Breast epithelium (tissue), 3 donors: ENCODE measurements around the gene SNX9.

Experiments used
- POLR2AphosphoS5 ChIP-seq, 3 donors: sonication (generic); formaldehyde crosslinking; IDR thresholded peaks; one replicate each; pipeline ENCODE4 v1.6.1; 2017; ENCODE audit warnings: antibody characterized with exemption in 3 of 3
- TF ChIP-seq, protein P1 (sequence below), 3 donors: fragments of 450-650 bp; IDR thresholded peaks; one replicate each; pipeline ENCODE4 v1.5.1; 2016 to 2017; ENCODE audit warnings: antibody characterized with exemption in 3 of 3, mild to moderate bottlenecking in 3 of 3, moderate library complexity in 3 of 3

DNA sequence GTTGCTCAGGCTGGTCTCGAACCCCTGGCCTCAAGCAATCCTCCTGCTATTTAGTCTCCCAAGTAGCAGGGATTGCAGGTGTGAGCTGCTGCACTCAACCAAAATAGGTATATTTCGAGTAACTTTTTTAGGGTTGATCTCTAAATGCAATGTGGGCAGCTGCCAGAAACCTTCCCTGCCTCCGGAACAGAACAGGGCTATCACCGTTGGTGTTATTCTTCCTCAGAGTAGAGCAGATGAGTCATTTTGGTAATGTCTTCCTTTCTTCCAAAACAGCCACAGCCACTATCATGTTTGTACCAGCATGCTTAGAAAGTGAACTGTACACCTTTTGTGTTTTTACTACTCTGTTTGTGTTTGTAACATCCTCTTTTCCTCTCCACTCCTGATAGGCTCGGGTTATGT, 44.1 kb downstream of the SNX9 start:
- TF ChIP-seq, protein P1, sequence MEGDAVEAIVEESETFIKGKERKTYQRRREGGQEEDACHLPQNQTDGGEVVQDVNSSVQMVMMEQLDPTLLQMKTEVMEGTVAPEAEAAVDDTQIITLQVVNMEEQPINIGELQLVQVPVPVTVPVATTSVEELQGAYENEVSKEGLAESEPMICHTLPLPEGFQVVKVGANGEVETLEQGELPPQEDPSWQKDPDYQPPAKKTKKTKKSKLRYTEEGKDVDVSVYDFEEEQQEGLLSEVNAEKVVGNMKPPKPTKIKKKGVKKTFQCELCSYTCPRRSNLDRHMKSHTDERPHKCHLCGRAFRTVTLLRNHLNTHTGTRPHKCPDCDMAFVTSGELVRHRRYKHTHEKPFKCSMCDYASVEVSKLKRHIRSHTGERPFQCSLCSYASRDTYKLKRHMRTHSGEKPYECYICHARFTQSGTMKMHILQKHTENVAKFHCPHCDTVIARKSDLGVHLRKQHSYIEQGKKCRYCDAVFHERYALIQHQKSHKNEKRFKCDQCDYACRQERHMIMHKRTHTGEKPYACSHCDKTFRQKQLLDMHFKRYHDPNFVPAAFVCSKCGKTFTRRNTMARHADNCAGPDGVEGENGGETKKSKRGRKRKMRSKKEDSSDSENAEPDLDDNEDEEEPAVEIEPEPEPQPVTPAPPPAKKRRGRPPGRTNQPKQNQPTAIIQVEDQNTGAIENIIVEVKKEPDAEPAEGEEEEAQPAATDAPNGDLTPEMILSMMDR (IDR thresholded peaks at IDR 0.05) = no peak
- no peak for TF ChIP-seq POLR2AphosphoS5 (IDR thresholded peaks at IDR 0.05)
